PC-9 (cell line): ENCODE data around the gene ZNHIT2.

Experiments
- EZH2 ChIP-seq: fragments of 200-600 bp; sonication (generic); IDR thresholded peaks from 2 replicates; pipeline ENCODE4 v1.8.0; 2017; ENCODE audit warnings: antibody characterized with exemption, low read depth
- TF ChIP-seq, protein P1 (sequence below): fragments of 200-600 bp; sonication (generic); conservative IDR thresholded peaks from 2 replicates; pipeline ENCODE4 v1.6.1; 2017; ENCODE audit warnings: mixed run types, antibody characterized with exemption, mild to moderate bottlenecking, moderate library complexity

DNA sequence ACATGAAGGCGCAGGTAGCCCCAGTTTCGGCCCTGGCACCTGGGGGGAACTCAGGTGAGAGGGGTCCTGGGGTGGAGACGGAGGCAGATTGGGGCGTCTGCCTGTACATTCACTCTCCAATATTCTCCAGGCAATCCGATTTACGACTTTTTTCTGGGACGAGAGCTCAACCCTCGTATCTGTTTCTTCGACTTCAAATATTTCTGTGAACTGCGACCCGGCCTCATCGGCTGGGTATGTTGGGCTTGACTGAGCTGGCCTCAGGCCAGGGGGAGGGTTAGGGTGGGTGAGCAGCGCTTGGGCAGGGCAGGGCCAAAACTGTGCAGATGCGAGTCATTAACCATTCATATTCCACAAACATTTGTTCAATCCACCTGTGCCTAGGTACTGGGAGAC, 4.1 kb downstream of the ZNHIT2 start:
- TF ChIP-seq, protein P1, sequence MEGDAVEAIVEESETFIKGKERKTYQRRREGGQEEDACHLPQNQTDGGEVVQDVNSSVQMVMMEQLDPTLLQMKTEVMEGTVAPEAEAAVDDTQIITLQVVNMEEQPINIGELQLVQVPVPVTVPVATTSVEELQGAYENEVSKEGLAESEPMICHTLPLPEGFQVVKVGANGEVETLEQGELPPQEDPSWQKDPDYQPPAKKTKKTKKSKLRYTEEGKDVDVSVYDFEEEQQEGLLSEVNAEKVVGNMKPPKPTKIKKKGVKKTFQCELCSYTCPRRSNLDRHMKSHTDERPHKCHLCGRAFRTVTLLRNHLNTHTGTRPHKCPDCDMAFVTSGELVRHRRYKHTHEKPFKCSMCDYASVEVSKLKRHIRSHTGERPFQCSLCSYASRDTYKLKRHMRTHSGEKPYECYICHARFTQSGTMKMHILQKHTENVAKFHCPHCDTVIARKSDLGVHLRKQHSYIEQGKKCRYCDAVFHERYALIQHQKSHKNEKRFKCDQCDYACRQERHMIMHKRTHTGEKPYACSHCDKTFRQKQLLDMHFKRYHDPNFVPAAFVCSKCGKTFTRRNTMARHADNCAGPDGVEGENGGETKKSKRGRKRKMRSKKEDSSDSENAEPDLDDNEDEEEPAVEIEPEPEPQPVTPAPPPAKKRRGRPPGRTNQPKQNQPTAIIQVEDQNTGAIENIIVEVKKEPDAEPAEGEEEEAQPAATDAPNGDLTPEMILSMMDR, result no peak
- no peak for TF ChIP-seq EZH2
